ENCODE data around the gene SDF2. TPM values are rescaled to one million over a fixed set of nuclear protein-coding genes. Genes with fewer than 3 reads are reported as not detected.
A peak's percentile ranks its signal among the peaks of the same experiment; 100 is the strongest.

The SDF2 gene
- total and polyA plus RNA-seq, 4 experiments from 2014 or later, result 41.5 to 92.0 (median 52.2) TPM

- Mint-ChIP-seq H3K36me3 (peaks cover 65 to 75% of the 10 kb centered on the region in 2 donors), H3K4me1 (no peaks in the 10 kb centered on the region), H3K4me3 (no peak overlapping the region), H3K27ac (peak overlapping the region in 2 of 7 donors; percentile 30 to 47), H3K9me3 (no peaks in the 10 kb centered on the region), H3K27me3 (no peaks in the 10 kb centered on the region)
- no peak overlapping the region for H3K4me3 ChIP-seq (ENCODE audit: low read length in 2 of 2)
- no peaks in the 10 kb centered on the region for H3K4me1 ChIP-seq (ENCODE audit: insufficient read depth, low read length)
- no peak overlapping the region for H3K27ac ChIP-seq (ENCODE audit: low read depth, low read length)
- ChIA-PET CTCF (ENCODE audit: partially characterized antibody) (no interaction called here), POLR2A (ENCODE audit: partially characterized antibody) (no interaction called here)
- no peaks in the 10 kb centered on the region for H3K9me3 ChIP-seq (ENCODE audit: control insufficient read depth in 1 of 2, low read length in 2 of 2)
- no peaks in the 10 kb centered on the region for H3K27me3 ChIP-seq (ENCODE audit: insufficient read depth, low read length)
- DNase-seq, result no peak
- peaks cover 79% of the 10 kb centered on the region for H3K36me3 ChIP-seq (ENCODE audit: insufficient read depth, low read length)
- intact Hi-C loops (cut with micrococcal nuclease), result no loop called here
These were observed 38.6 kb upstream of the SDF2 start for GRCh38 chr17:28700278-28700677.

- Histone ChIP-seq H3K27ac (ENCODE audit: low read depth, low read length) (no peak overlapping the region), H3K36me3 (ENCODE audit: insufficient read depth, low read length) (peaks cover 97% of the 10 kb centered on the region), H3K27me3 (ENCODE audit: insufficient read depth, low read length) (no peaks in the 10 kb centered on the region), H3K4me3 (ENCODE audit: low read length in 2 of 2) (no peak overlapping the region), H3K9me3 (ENCODE audit: control insufficient read depth in 1 of 2, low read length in 2 of 2) (no peaks in the 10 kb centered on the region), H3K4me1 (ENCODE audit: insufficient read depth, low read length) (no peaks in the 10 kb centered on the region)
- no peaks in the 10 kb centered on the region for H3K9me3 Mint-ChIP-seq
- H3K27me3 Mint-ChIP-seq, result no peaks in the 10 kb centered on the region
- no peak overlapping the region for H3K4me3 Mint-ChIP-seq
- ChIA-PET POLR2A (ENCODE audit: partially characterized antibody) (no interaction called here), CTCF (ENCODE audit: partially characterized antibody) (no interaction called here)
- peaks cover 76 to 86% of the 10 kb centered on the region in 2 donors for H3K36me3 Mint-ChIP-seq
- no peak for DNase-seq
- H3K4me1 Mint-ChIP-seq, result no peaks in the 10 kb centered on the region
- intact Hi-C loops (cut with micrococcal nuclease), result no loop called here
- H3K27ac Mint-ChIP-seq, result peak overlapping the region in 1 of 7 donors; percentile 68
These were observed 36.7 kb upstream of the SDF2 start for GRCh38 chr17:28698253-28698941.

GRCh38 chr17:28693869-28694268 lies 32.2 kb upstream of the SDF2 start:
- peaks cover 69 to 80% of the 10 kb centered on the region in 2 donors for H3K36me3 Mint-ChIP-seq
- intact Hi-C loops (cut with micrococcal nuclease), result no loop called here
- no peaks in the 10 kb centered on the region for H3K4me1 Mint-ChIP-seq
- no peaks in the 10 kb centered on the region for H3K27me3 Mint-ChIP-seq
- no peaks in the 10 kb centered on the region for H3K9me3 Mint-ChIP-seq
- H3K27ac Mint-ChIP-seq, result peak overlapping the region in 1 of 7 donors; percentile 53
- H3K36me3 ChIP-seq (ENCODE audit: insufficient read depth, low read length), result peaks cover 77% of the 10 kb centered on the region
- no peaks in the 10 kb centered on the region for H3K4me1 ChIP-seq (ENCODE audit: insufficient read depth, low read length)
- no peak overlapping the region for H3K4me3 ChIP-seq (ENCODE audit: low read length in 2 of 2)
- no peak overlapping the region for H3K27ac ChIP-seq (ENCODE audit: low read depth, low read length)
- no peak overlapping the region for H3K4me3 Mint-ChIP-seq
- H3K9me3 ChIP-seq (ENCODE audit: control insufficient read depth in 1 of 2, low read length in 2 of 2), result no peaks in the 10 kb centered on the region
- POLR2A ChIA-PET (ENCODE audit: partially characterized antibody), result interaction anchor here (1.0 kb wide), 2 partner anchors 11 to 32 kb away, joined by 3 to 4 read pairs; partner anchors contain the start of genes SDF2 and SUPT6H
- H3K27me3 ChIP-seq (ENCODE audit: insufficient read depth, low read length), result no peaks in the 10 kb centered on the region
- DNase-seq, result no peak
- CTCF ChIA-PET (ENCODE audit: partially characterized antibody), result interaction anchor here (1.3 kb wide), 1 partner anchor 13 kb away, joined by 3 read pairs; no protein-coding TSS in a partner anchor

GRCh38 chr17:28689011-28689410 lies 27.3 kb upstream of the SDF2 start:
- peaks cover 0 to 6% (median 0%) of the 10 kb centered on the region in 4 donors for H3K4me1 Mint-ChIP-seq
- no peak overlapping the region for H3K4me3 Mint-ChIP-seq
- no peak overlapping the region for H3K27ac ChIP-seq (ENCODE audit: low read depth, low read length)
- ChIA-PET POLR2A (ENCODE audit: partially characterized antibody) (interaction anchor here (1.2 to 2.3 kb wide), 2 partner anchors 44 to 45 kb away, joined by 3 to 5 read pairs; partner anchors contain the start of gene BLTP2), CTCF (ENCODE audit: partially characterized antibody) (no interaction called here)
- H3K27ac Mint-ChIP-seq, result no peak overlapping the region
- H3K4me1 ChIP-seq (ENCODE audit: insufficient read depth, low read length), result no peaks in the 10 kb centered on the region
- H3K9me3 Mint-ChIP-seq, result no peaks in the 10 kb centered on the region
- no peak for DNase-seq
- H3K27me3 Mint-ChIP-seq, result no peaks in the 10 kb centered on the region
- no peaks in the 10 kb centered on the region for H3K9me3 ChIP-seq (ENCODE audit: control insufficient read depth in 1 of 2, low read length in 2 of 2)
- no peaks in the 10 kb centered on the region for H3K27me3 ChIP-seq (ENCODE audit: insufficient read depth, low read length)
- H3K36me3 Mint-ChIP-seq, result peaks cover 66 to 81% of the 10 kb centered on the region in 2 donors
- intact Hi-C loops (cut with micrococcal nuclease), result no loop called here
- H3K36me3 ChIP-seq (ENCODE audit: insufficient read depth, low read length), result peaks cover 77% of the 10 kb centered on the region
- H3K4me3 ChIP-seq (ENCODE audit: low read length in 2 of 2), result no peak overlapping the region

GRCh38 chr17:28688481-28688880 lies 26.8 kb upstream of the SDF2 start:
- H3K27ac ChIP-seq (ENCODE audit: low read depth, low read length), result no peak overlapping the region
- no peaks in the 10 kb centered on the region for H3K9me3 ChIP-seq (ENCODE audit: control insufficient read depth in 1 of 2, low read length in 2 of 2)
- no peak overlapping the region for H3K4me3 ChIP-seq (ENCODE audit: low read length in 2 of 2)
- peaks cover 64 to 79% of the 10 kb centered on the region in 2 donors for H3K36me3 Mint-ChIP-seq
- no peaks in the 10 kb centered on the region for H3K27me3 Mint-ChIP-seq
- H3K36me3 ChIP-seq (ENCODE audit: insufficient read depth, low read length), result peaks cover 75% of the 10 kb centered on the region
- H3K4me3 Mint-ChIP-seq, result no peak overlapping the region
- no peak for DNase-seq
- H3K4me1 Mint-ChIP-seq, result peaks cover 0 to 6% (median 0%) of the 10 kb centered on the region in 4 donors
- intact Hi-C loops (cut with micrococcal nuclease), result no loop called here
- no peaks in the 10 kb centered on the region for H3K4me1 ChIP-seq (ENCODE audit: insufficient read depth, low read length)
- no peaks in the 10 kb centered on the region for H3K9me3 Mint-ChIP-seq
- ChIA-PET POLR2A (ENCODE audit: partially characterized antibody) (interaction anchor here (1.2 to 2.3 kb wide), 2 partner anchors 44 to 45 kb away, joined by 3 to 5 read pairs; partner anchors contain the start of gene BLTP2), CTCF (ENCODE audit: partially characterized antibody) (no interaction called here)
- no peaks in the 10 kb centered on the region for H3K27me3 ChIP-seq (ENCODE audit: insufficient read depth, low read length)
- H3K27ac Mint-ChIP-seq, result peak overlapping the region in 1 of 7 donors; percentile 26

- no peak for DNase-seq
- intact Hi-C loops (cut with micrococcal nuclease), result no loop called here
- Histone ChIP-seq H3K4me1 (ENCODE audit: insufficient read depth, low read length) (no peaks in the 10 kb centered on the region), H3K36me3 (ENCODE audit: insufficient read depth, low read length) (peaks cover 95% of the 10 kb centered on the region), H3K9me3 (ENCODE audit: control insufficient read depth in 1 of 2, low read length in 2 of 2) (no peaks in the 10 kb centered on the region), H3K27me3 (ENCODE audit: insufficient read depth, low read length) (no peaks in the 10 kb centered on the region), H3K27ac (ENCODE audit: low read depth, low read length) (no peak overlapping the region), H3K4me3 (ENCODE audit: low read length in 2 of 2) (no peak overlapping the region)
- H3K9me3 Mint-ChIP-seq, result no peaks in the 10 kb centered on the region
- H3K27ac Mint-ChIP-seq, result no peak overlapping the region
- ChIA-PET CTCF (ENCODE audit: partially characterized antibody) (no interaction called here), POLR2A (ENCODE audit: partially characterized antibody) (no interaction called here)
- no peak overlapping the region for H3K4me3 Mint-ChIP-seq
- no peaks in the 10 kb centered on the region for H3K27me3 Mint-ChIP-seq
- peaks cover 0 to 6% (median 0%) of the 10 kb centered on the region in 4 donors for H3K4me1 Mint-ChIP-seq
- H3K36me3 Mint-ChIP-seq, result peaks cover 69 to 92% of the 10 kb centered on the region in 2 donors
These were observed 24.6 kb upstream of the SDF2 start for GRCh38 chr17:28686296-28686695.

- H3K4me1 Mint-ChIP-seq, result peaks cover 0 to 6% (median 0%) of the 10 kb centered on the region in 4 donors
- peaks cover 92% of the 10 kb centered on the region for H3K36me3 ChIP-seq (ENCODE audit: insufficient read depth, low read length)
- no peak overlapping the region for H3K27ac ChIP-seq (ENCODE audit: low read depth, low read length)
- CTCF ChIA-PET (ENCODE audit: partially characterized antibody), result no interaction called here
- DNase-seq, result no peak
- H3K27me3 ChIP-seq (ENCODE audit: insufficient read depth, low read length), result no peaks in the 10 kb centered on the region
- H3K27me3 Mint-ChIP-seq, result no peaks in the 10 kb centered on the region
- H3K36me3 Mint-ChIP-seq, result peaks cover 68 to 91% of the 10 kb centered on the region in 2 donors
- no peak overlapping the region for H3K4me3 ChIP-seq (ENCODE audit: low read length in 2 of 2)
- POLR2A ChIA-PET (ENCODE audit: partially characterized antibody), result no interaction called here
- H3K27ac Mint-ChIP-seq, result no peak overlapping the region
- H3K9me3 Mint-ChIP-seq, result no peaks in the 10 kb centered on the region
- no peaks in the 10 kb centered on the region for H3K4me1 ChIP-seq (ENCODE audit: insufficient read depth, low read length)
- intact Hi-C loops (cut with micrococcal nuclease), result no loop called here
- H3K4me3 Mint-ChIP-seq, result no peak overlapping the region
- H3K9me3 ChIP-seq (ENCODE audit: control insufficient read depth in 1 of 2, low read length in 2 of 2), result no peaks in the 10 kb centered on the region
These were observed 23.7 kb upstream of the SDF2 start for GRCh38 chr17:28685366-28685765.
